Placental pericyte (primary cell): ENCODE data around the gene ZNRF3. TPM values are rescaled to one million over a fixed set of nuclear protein-coding genes. Genes with fewer than 3 reads are reported as not detected.

Experiments
- small RNA-seq: library from RNA; depleted of rRNA; stranded (forward); fragments of <200 nt; gene quantifications from one replicate; pipeline ENCODE3, GENCODE V24; 2012; ENCODE audit warnings: low replicate concordance
- total RNA-seq: library from RNA; depleted of rRNA; stranded (reverse); fragments of >200 nt; gene quantifications from 2 replicates; pipeline ENCODE4 v1.2.3, GENCODE V29; 2012

Gene ZNRF3
- total RNA-seq = 3.3 and 5.6 TPM in 2 replicates

DNA sequence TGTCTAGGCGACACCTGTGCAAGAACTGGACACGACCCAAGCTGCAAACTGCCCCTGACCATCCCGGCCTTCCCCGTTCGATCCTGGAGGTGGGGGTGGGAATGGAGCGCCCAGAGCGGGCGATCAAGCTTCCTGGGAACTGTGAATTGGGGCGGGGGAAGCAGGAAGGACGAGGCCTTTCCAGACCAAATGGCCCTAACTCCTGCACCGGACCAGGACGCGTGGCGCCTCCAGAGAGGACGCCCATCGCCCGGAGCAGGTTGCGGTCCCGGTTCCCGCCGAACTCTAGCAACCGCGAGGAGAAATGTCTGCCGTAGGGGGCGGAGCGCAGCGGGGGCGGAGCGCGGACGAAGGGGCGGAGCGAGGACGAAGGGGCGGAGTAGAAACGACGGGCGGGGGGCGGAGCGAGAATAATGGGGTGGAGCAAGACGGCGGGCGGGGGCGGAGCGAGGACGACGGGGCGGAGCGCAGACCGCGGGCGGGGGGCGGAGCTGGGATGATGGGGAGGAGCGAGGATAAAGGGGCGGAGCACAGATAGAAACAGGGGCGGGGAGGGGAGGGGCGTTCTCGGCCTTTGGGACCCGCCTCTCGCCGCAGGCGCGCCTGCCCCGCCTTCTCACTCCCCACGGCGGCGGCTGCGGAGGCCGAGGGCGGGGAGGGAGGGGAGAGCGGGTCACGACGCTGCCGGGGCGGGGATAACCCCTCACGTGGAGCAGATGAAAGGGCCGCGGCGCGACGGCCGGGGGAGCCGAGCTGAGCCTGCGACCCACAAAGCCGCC is at the start of gene ZNRF3:
Gene ZNRF3 (plus strand): TSS at position 695 of the 779 bp plus-strand sequence. CDS start 195 bp downstream, outside the sequence.

DNA sequence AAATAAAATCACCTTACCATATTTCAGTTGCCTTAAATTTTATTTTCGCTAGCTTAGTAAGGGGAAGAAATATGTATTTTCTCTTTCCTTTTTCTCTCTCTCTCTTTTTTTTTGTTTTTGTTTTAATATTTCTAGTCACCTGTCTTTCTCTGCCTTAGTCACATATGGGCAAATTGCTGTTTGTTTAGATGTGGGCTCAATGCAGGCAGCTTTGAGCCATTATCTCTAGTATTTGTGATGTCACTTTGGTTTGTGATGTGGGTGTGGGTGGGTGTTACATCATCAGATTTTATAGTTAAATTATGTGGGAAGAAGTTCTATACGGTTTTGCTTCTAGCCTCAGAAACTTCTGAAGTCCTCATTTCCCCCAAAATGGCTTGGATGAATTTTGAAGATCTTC is 178.4 kb downstream of the ZNRF3 start, which contains the start of gene C22orf31:
Gene C22orf31 (minus strand): TSS at position 59 of the 400 bp plus-strand sequence. CDS start 39 bp downstream, at position 20.

DNA sequence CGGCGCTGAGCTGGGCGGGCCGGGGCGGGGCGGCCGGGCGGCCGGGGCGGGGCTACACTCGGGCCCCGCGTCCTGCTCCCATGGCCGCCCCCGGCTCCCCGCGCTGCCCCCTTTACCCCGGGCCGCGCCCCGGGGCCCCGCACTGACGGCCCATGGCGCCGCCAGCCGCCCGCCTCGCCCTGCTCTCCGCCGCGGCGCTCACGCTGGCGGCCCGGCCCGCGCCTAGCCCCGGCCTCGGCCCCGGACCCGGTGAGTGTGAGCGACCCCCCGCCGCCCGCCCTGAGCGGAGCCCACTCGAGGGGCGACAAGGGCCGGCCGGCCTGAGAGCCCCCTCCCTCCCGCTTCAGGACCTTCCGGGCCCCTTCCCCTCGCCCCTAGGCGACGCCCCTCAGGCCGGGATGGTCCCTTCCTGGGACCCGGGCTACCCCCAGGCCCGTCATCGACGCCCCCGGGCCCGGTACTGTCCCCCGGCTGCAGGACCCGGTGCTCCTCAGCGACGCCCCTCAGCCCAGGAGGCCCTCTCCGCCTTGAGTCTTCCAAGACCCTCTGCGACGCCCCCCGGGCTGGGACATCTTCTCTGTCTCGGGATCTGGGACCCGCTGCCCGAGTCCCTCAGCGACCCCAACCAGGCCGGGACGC is 189.7 kb downstream of the ZNRF3 start, which contains the start of gene KREMEN1:
Gene KREMEN1 (plus strand): TSS at position 57 of the 639 bp plus-strand sequence. CDS start 96 bp downstream, at position 153.

Small RNA genes lying within 50 kb of the gene (small RNA-seq; reads per million reads assigned to genes)
- gene Z93930.1 = not detected

Other genes starting within 250 kb of the ZNRF3 start
- gene TTC28, start 203.7 kb upstream of the ZNRF3 start, total RNA-seq = 21.5 and 29.3 TPM in 2 replicates
- 12.0 and 13.7 TPM in 2 replicates for gene CHEK2, start 141.8 kb upstream of the ZNRF3 start, total RNA-seq
- gene HSCB, start 141.5 kb upstream of the ZNRF3 start, total RNA-seq = 17.5 and 29.1 TPM in 2 replicates
- gene CCDC117, start 110.9 kb upstream of the ZNRF3 start, total RNA-seq = 20.1 and 27.5 TPM in 2 replicates
- gene XBP1, start 83.0 kb upstream of the ZNRF3 start, total RNA-seq = 211 and 410 TPM in 2 replicates
- gene C22orf31, start 178.3 kb downstream of the ZNRF3 start, total RNA-seq = not detected in 2 replicates
- gene KREMEN1, start 189.5 kb downstream of the ZNRF3 start, total RNA-seq = 7.0 and 12.0 TPM in 2 replicates